ENCODE results near the gene GPN2. TPM values are rescaled to one million over a fixed set of nuclear protein-coding genes. Genes with fewer than 3 reads are reported as not detected.

The GPN2 gene
- total and polyA plus RNA-seq, 9 of the 15 experiments (the other 6 are each of a cell fraction or from before 2014, with no cell fraction given), result 9.9 to 58.8 (median 20.4) TPM

DNA sequence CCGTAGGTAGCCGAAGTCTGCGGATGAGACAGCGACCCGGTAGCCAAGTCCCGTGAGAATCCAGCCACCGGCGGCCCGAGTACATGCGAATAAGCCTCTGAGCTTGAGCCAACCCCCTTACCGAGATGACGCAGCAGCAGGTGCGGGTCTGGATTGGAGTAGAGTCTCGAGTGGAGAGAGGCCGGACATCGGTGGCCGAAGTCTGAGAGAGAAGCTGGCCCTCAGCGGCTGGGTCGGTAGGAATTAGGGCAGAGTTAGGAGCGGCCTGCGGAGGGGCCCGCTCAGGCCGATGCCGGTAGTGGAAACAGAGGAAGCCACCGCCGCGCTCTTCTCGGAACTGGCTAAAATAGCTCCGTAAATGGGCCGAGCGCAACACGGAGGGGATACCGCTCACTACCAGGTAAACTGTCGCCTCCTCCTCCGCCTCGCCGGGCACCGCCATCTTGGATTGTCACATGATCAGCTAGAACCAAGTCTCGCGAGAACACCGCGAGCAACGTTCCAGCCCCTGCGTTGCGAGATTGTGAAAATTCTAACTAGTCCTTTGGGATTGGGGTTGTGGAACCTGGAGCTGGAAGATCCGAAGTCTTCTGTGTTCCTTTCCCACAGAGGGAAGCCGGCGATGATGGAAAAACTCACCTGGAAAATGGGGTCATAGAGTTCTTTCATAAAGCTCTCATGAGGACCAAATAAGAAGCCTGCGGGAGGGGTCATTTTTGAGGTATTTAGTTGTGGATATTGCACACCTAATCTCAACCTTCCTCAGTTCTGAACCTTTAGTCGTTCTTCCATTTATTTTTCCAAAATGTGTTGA is 10.1 kb upstream of the GPN2 start, which contains the start of gene GPATCH3 (continued):
- TF ChIP-seq, protein P1, sequence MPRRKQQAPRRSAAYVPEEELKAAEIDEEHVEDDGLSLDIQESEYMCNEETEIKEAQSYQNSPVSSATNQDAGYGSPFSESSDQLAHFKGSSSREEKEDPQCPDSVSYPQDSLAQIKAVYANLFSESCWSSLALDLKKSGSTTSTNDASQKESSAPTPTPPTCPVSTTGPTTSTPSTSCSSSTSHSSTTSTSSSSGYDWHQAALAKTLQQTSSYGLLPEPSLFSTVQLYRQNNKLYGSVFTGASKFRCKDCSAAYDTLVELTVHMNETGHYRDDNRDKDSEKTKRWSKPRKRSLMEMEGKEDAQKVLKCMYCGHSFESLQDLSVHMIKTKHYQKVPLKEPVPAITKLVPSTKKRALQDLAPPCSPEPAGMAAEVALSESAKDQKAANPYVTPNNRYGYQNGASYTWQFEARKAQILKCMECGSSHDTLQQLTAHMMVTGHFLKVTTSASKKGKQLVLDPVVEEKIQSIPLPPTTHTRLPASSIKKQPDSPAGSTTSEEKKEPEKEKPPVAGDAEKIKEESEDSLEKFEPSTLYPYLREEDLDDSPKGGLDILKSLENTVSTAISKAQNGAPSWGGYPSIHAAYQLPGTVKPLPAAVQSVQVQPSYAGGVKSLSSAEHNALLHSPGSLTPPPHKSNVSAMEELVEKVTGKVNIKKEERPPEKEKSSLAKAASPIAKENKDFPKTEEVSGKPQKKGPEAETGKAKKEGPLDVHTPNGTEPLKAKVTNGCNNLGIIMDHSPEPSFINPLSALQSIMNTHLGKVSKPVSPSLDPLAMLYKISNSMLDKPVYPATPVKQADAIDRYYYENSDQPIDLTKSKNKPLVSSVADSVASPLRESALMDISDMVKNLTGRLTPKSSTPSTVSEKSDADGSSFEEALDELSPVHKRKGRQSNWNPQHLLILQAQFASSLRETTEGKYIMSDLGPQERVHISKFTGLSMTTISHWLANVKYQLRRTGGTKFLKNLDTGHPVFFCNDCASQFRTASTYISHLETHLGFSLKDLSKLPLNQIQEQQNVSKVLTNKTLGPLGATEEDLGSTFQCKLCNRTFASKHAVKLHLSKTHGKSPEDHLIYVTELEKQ (CRISPR knock-in tag; IDR thresholded peaks at IDR 0.05), result no peak
- TF ChIP-seq HNRNPL (IDR thresholded peaks at IDR 0.05; ENCODE audit: low read depth, low read length), result no peak
- TF ChIP-seq ZKSCAN3 (CRISPR knock-in tag; IDR thresholded peaks at IDR 0.05), result no peak
- TF ChIP-seq SRSF3 (IDR thresholded peaks at IDR 0.05; ENCODE audit: insufficient read depth, low read length), result 0 out of 2 replicates have a peak, but pooled peaks have one; percentile 63
- TF ChIP-seq CXXC5 (CRISPR knock-in tag; IDR thresholded peaks at IDR 0.05), result peak; percentile 82
- TF ChIP-seq, protein P2, sequence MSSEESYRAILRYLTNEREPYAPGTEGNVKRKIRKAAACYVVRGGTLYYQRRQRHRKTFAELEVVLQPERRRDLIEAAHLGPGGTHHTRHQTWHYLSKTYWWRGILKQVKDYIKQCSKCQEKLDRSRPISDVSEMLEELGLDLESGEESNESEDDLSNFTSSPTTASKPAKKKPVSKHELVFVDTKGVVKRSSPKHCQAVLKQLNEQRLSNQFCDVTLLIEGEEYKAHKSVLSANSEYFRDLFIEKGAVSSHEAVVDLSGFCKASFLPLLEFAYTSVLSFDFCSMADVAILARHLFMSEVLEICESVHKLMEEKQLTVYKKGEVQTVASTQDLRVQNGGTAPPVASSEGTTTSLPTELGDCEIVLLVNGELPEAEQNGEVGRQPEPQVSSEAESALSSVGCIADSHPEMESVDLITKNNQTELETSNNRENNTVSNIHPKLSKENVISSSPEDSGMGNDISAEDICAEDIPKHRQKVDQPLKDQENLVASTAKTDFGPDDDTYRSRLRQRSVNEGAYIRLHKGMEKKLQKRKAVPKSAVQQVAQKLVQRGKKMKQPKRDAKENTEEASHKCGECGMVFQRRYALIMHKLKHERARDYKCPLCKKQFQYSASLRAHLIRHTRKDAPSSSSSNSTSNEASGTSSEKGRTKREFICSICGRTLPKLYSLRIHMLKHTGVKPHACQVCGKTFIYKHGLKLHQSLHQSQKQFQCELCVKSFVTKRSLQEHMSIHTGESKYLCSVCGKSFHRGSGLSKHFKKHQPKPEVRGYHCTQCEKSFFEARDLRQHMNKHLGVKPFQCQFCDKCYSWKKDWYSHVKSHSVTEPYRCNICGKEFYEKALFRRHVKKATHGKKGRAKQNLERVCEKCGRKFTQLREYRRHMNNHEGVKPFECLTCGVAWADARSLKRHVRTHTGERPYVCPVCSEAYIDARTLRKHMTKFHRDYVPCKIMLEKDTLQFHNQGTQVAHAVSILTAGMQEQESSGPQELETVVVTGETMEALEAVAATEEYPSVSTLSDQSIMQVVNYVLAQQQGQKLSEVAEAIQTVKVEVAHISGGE (CRISPR knock-in tag; IDR thresholded peaks at IDR 0.05), result no peak
- TF ChIP-seq JUNB (CRISPR knock-in tag; conservative IDR thresholded peaks at IDR 0.05), result no peak
- TF ChIP-seq, protein P3, sequence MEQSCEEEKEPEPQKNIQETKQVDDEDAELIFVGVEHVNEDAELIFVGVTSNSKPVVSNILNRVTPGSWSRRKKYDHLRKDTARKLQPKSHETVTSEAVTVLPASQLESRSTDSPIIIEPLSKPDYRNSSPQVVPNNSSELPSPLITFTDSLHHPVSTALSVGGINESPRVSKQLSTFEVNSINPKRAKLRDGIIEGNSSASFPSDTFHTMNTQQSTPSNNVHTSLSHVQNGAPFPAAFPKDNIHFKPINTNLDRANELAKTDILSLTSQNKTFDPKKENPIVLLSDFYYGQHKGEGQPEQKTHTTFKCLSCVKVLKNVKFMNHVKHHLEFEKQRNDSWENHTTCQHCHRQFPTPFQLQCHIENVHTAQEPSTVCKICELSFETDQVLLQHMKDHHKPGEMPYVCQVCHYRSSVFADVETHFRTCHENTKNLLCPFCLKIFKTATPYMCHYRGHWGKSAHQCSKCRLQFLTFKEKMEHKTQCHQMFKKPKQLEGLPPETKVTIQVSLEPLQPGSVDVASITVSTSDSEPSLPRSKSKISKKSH (CRISPR knock-in tag; IDR thresholded peaks at IDR 0.05), result no peak
- TF ChIP-seq ZNF764 (CRISPR knock-in tag; IDR thresholded peaks at IDR 0.05; ENCODE audit: low read depth), result no peak
- no peak for TF ChIP-seq ZNF212 (CRISPR knock-in tag; IDR thresholded peaks at IDR 0.05)
- TF ChIP-seq CBX2 (IDR thresholded peaks at IDR 0.05; ENCODE audit: insufficient read depth, low read length, poor library complexity, severe bottlenecking), result no peak
- TF ChIP-seq MAFK (IDR thresholded peaks at IDR 0.05; ENCODE audit: low read length), result no peak
- peak; percentile 98 for TF ChIP-seq ARHGAP35 (IDR thresholded peaks at IDR 0.05; ENCODE audit: partially characterized antibody)
- no peak for TF ChIP-seq ZFP1 (CRISPR knock-in tag; IDR thresholded peaks at IDR 0.05)
- TF ChIP-seq ASH1L (IDR thresholded peaks at IDR 0.05; ENCODE audit: borderline replicate concordance, low read depth, partially characterized antibody), result peak; percentile 49
- no peak for TF ChIP-seq SMARCC2 (IDR thresholded peaks at IDR 0.05; ENCODE audit: low read depth)
- TF ChIP-seq TBP (optimal IDR thresholded peaks at IDR 0.05; ENCODE audit: low read depth, low read length), result peak; percentile 97
- no peak for TF ChIP-seq ZNF24 (IDR thresholded peaks at IDR 0.05)
- TF ChIP-seq PHF21A (IDR thresholded peaks at IDR 0.05; ENCODE audit: borderline replicate concordance, low read depth), result no peak
- TF ChIP-seq ZNF354B (CRISPR knock-in tag; IDR thresholded peaks at IDR 0.05), result no peak
- peak; percentile 74 for TF ChIP-seq ATF7 (IDR thresholded peaks at IDR 0.05)

Measured in K562 (cell line).